Lower lobe of right lung (tissue), 2 donors: ENCODE data around the gene EPS15. TPM values are rescaled to one million over a fixed set of nuclear protein-coding genes. Genes with fewer than 3 reads are reported as not detected.
A peak's percentile ranks its signal among the peaks of the same experiment; 100 is the strongest.

ENCODE experiments used
- ATAC-seq, 2 donors: fragments of 200-7000 bp; cut with Tn5 transposase; one replicate each; pipeline ENCODE4 v1.9.1; 2020 to 2022; ENCODE audit warnings: mild to moderate bottlenecking in 2 of 2, moderate library complexity in 2 of 2
- DNase-seq: peaks from one replicate; pipeline ENCODE4 v3.0.0-alpha.2; 2020
- H3K27ac ChIP-seq: fragments of 200-600 bp; one replicate; pipeline ENCODE4 v1.8.0; 2022
- H3K27me3 ChIP-seq: fragments of 200-600 bp; one replicate; pipeline ENCODE4 v1.8.0; 2022; ENCODE audit warnings: low read depth
- H3K36me3 ChIP-seq: fragments of 200-600 bp; one replicate; pipeline ENCODE4 v1.8.0; 2022; ENCODE audit warnings: mild to moderate bottlenecking
- H3K4me1 ChIP-seq: fragments of 200-600 bp; one replicate; pipeline ENCODE4 v1.8.0; 2022
- H3K4me3 ChIP-seq: fragments of 200-600 bp; one replicate; pipeline ENCODE4 v1.8.0; 2022; ENCODE audit warnings: mild to moderate bottlenecking
- H3K9me3 ChIP-seq: fragments of 200-600 bp; one replicate; pipeline ENCODE4 v1.8.0; 2022
- intact Hi-C: fragments of 100-400 bp; cut with DNase I; formaldehyde crosslinking; loops from one replicate; pipeline ENCODE4 v1.11.0; 2022
- long read RNA-seq: library from polyadenylated mRNA; unstranded; transcript quantifications from one replicate; pipeline ENCODE4 v2.0.0, GENCODE V29; 2021
- total RNA-seq: library from RNA; stranded (reverse); fragmentation: NEBNext Ultra II Directional; extraction: Animal tissue kit (Norgen Biotek cat#: 25700); gene quantifications from one replicate; pipeline ENCODE4 v1.2.1, GENCODE V29; 2021
- TF ChIP-seq, protein P1 (sequence below): fragments of 200-600 bp; IDR thresholded peaks from one replicate; pipeline ENCODE4 v1.8.0; 2022; ENCODE audit warnings: antibody characterized with exemption, mild to moderate bottlenecking
- donor health status: DM: no; HTN: yes; CAD: no; lungs with severe emphysema.

The EPS15 gene
- total RNA-seq, result 90.2 TPM
- long read RNA-seq, full-length matches to known transcripts, result 8 of 33 reads
- long read RNA-seq, partial matches to known transcripts, result 14 of 33 reads
- long read RNA-seq, other reads (novel, unspliced or antisense), result 11 of 33 reads

DNA sequence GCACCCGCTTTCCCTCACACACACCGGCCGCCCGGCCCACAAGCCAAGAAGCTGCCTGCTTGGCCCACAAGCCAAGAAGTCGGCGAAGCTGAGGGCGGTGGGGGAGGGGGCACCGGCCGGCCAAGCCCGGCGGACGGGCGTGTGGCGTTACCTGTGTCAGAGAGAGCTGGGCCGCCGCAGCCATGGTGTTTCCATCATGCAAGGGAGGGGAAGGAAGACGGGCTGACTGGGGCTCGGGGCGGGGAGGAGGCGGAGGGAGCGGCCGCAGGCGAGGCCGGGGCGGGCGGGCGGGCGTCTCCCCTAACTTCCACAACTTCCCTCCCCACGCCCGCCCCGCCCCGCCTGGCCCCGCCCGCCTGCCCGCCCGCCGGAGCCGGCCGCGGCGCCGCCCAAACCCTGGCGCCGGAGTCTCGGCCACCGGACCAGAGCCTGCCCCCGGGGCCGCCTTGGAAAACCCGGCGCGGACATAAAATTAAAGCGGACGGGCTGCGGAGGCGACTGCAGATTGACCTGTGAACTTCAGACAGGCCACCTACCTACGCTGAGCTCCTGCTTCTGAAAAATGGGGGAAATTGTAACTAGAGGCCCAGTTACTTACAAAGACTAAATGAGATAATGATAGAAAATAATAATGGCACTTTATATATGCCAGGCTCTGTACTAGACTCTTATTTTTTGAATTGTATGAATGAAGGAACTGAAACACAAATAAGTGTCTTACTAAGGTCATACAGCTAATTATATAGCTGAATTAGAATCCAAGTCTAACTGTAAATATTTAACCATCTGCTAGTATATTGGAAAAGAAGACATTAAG, at the start of gene EPS15:
TSS of gene EPS15 (minus strand) at position 219 of the 817 bp plus-strand sequence. CDS start at position 184, 35 bp downstream.
- TF ChIP-seq, protein P1, sequence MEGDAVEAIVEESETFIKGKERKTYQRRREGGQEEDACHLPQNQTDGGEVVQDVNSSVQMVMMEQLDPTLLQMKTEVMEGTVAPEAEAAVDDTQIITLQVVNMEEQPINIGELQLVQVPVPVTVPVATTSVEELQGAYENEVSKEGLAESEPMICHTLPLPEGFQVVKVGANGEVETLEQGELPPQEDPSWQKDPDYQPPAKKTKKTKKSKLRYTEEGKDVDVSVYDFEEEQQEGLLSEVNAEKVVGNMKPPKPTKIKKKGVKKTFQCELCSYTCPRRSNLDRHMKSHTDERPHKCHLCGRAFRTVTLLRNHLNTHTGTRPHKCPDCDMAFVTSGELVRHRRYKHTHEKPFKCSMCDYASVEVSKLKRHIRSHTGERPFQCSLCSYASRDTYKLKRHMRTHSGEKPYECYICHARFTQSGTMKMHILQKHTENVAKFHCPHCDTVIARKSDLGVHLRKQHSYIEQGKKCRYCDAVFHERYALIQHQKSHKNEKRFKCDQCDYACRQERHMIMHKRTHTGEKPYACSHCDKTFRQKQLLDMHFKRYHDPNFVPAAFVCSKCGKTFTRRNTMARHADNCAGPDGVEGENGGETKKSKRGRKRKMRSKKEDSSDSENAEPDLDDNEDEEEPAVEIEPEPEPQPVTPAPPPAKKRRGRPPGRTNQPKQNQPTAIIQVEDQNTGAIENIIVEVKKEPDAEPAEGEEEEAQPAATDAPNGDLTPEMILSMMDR, result no peak
- no peaks in the 10 kb centered on the region for H3K9me3 ChIP-seq
- intact Hi-C loops, result no loop called here
- H3K4me3 ChIP-seq, result peak within 1 kb of the TSS; percentile 75
- H3K27me3 ChIP-seq, result no peaks in the 10 kb centered on the region
- peak; percentile 93 for DNase-seq
- peak within 1 kb of the TSS; percentile 91 for H3K27ac ChIP-seq
- H3K36me3 ChIP-seq, result no peaks in the 10 kb centered on the region
- ATAC-seq, result peak; percentile 86 to 90
- peaks cover 47% of the 10 kb centered on the region for H3K4me1 ChIP-seq

DNA sequence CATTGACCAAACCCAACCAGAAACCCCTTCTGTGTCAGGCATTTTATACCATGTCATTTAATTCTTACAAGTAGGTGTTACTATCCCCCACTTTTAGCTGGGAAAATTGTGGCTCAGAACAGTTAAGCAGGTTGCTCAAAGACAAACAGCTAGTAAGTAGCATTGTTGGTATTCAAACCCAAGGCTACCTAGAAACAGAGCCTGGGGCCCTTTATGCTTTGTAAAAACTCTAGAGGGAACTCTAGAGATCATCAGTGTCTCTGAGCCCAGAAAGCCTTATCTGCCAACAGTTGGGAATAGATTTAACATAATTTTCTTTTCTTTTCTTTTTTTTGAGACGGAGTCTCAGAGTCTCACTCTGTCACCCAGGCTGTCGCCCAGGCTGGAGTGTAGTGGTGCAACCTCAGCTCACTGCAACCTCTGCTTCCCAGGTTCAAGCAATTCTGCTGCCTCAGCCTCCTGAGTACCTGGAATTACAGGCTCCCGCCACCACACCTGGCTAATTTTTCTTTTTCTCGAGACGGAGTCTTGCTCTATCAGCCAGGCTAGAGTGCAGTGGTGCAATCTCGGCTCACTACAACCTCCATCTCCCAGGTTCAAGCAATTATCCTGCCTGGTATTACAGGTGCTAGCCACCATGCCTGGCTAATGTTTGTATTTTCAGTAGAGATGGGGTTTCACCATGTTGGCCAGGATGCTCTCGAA, 49.3 kb upstream of the EPS15 start:
- DNase-seq (no peak), ATAC-seq (no peak)
- TF ChIP-seq, protein P1, result no peak
- Histone ChIP-seq H3K9me3 (no peaks in the 10 kb centered on the region), H3K36me3 (no peaks in the 10 kb centered on the region), H3K27me3 (no peaks in the 10 kb centered on the region), H3K27ac (no peak overlapping the region), H3K4me1 (peaks cover 29% of the 10 kb centered on the region), H3K4me3 (no peak overlapping the region)
- intact Hi-C loops, result no loop called here

GRCh38 chr1:51567653-51568052, 48.6 kb upstream of the EPS15 start:
- Histone ChIP-seq H3K27me3 (no peaks in the 10 kb centered on the region), H3K27ac (no peak overlapping the region), H3K9me3 (no peaks in the 10 kb centered on the region), H3K36me3 (no peaks in the 10 kb centered on the region), H3K4me1 (peaks cover 29% of the 10 kb centered on the region), H3K4me3 (no peak overlapping the region)
- intact Hi-C loops, result no loop called here
- no peak for ATAC-seq
- TF ChIP-seq, protein P1, result no peak
- no peak for DNase-seq

DNA sequence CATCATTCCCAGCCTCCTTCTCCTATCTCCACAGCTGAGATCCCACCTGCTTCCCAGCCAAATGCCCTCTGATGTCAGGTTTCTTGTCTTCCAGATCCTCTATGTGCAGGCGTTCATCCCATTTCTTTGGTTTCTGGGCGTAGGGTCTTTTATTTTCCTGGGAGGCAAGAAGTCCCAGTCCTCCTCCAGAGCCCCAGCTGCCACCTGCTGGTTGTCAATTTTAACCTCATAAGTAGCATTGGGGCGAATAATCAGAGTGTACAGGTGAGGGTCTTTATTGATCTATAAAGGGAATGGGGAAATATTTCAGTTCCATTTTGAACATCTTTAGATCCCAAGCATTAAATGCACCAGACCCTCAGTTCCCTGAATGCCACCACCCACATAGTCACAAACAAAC, 47.2 kb upstream of the EPS15 start:
- Histone ChIP-seq H3K27me3 (no peaks in the 10 kb centered on the region), H3K4me3 (no peak overlapping the region), H3K4me1 (peaks cover 29% of the 10 kb centered on the region), H3K36me3 (no peaks in the 10 kb centered on the region), H3K27ac (no peak overlapping the region), H3K9me3 (no peaks in the 10 kb centered on the region)
- TF ChIP-seq, protein P1, result no peak
- intact Hi-C loops, result no loop called here
- no peak for ATAC-seq
- no peak for DNase-seq

- no peak overlapping the region for H3K27ac ChIP-seq
- DNase-seq (no peak), ATAC-seq (no peak)
- H3K4me3 ChIP-seq, result no peak overlapping the region
- H3K9me3 ChIP-seq, result no peaks in the 10 kb centered on the region
- H3K4me1 ChIP-seq, result peaks cover 21% of the 10 kb centered on the region
- intact Hi-C loops, result no loop called here
- H3K27me3 ChIP-seq, result no peaks in the 10 kb centered on the region
- TF ChIP-seq, protein P1, result no peak
- H3K36me3 ChIP-seq, result no peaks in the 10 kb centered on the region
Measured at GRCh38 chr1:51565009-51565408, 45.9 kb upstream of the EPS15 start.
